NT2/D1 (cell line): ENCODE results near the gene NSUN6.

Experiments
- DNase-seq: peaks from one replicate; pipeline ENCODE4 v3.0.0-alpha.2; 2011; ENCODE audit warnings: low read depth, low spot score
- H3K27me3 ChIP-seq: 2 replicates; pipeline ENCODE4 v1.6.0; 2011; ENCODE audit warnings: mild to moderate bottlenecking; ENCODE audit not compliant: insufficient read length, insufficient read depth
- H3K36me3 ChIP-seq: 2 replicates; pipeline ENCODE4 v1.6.1; 2011; ENCODE audit warnings: mild to moderate bottlenecking, low read length, mixed read lengths; ENCODE audit not compliant: insufficient read depth, insufficient read length
- H3K4me1 ChIP-seq: 2 replicates; pipeline ENCODE4 v1.5.1; 2011; ENCODE audit not compliant: insufficient read depth, insufficient read length
- H3K4me3 ChIP-seq: 2 replicates; pipeline ENCODE4 v1.5.1; 2011; ENCODE audit warnings: low read depth; ENCODE audit not compliant: insufficient read length
- H3K9ac ChIP-seq: 2 replicates; pipeline ENCODE4 v1.6.0; 2011; ENCODE audit warnings: low read depth; ENCODE audit not compliant: insufficient read length
- H3K9me3 ChIP-seq: 2 replicates; pipeline ENCODE4 v1.5.1; 2011; ENCODE audit warnings: mild to moderate bottlenecking, low read length; ENCODE audit not compliant: insufficient read depth
- SUZ12 ChIP-seq: IDR thresholded peaks from 2 replicates; pipeline ENCODE4 v1.6.1; 2011; ENCODE audit not compliant: insufficient read length, insufficient read depth; ENCODE audit errors: extremely low read depth
- YY1 ChIP-seq: IDR thresholded peaks from 2 replicates; pipeline ENCODE4 v1.6.1; 2011; ENCODE audit not compliant: insufficient read length, insufficient read depth
- ZNF274 ChIP-seq: IDR thresholded peaks from 2 replicates; pipeline ENCODE4 v1.6.1; 2011; ENCODE audit warnings: mild to moderate bottlenecking, low read depth, low read length

The NSUN6 gene

DNA sequence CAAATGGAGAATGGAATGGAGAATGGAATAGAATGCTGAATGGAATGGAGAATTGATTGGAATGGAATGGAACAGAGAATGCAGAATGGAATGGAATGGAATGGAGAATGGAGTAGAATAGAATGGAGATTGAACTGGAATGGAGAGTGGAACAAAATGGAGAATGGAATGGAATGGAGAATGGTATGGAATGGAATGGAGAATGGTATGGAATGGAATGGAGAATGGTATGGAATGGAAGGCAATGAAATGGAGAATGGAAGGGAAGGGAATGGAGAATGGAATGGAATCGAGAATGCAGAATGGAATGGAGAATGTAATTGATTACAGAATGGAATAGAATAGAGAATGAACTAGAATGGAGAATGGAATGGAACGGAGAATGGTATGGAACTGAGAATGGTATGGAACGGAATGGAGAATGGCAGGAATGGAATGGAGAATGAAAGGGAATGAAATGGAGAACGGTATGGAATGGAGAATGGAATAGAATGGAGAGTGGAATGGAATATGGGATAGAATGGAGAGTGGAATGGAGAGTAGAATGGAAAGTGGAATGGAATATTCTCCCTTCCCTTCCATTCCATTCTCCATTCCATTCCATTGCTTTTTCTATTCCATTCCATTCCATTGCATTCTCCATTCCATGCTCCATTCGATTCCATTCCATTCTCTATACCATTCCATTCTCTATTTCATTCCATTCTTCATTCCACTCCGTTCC lies 88.2 kb downstream of the NSUN6 start:
- Histone ChIP-seq H3K4me1 (no peaks in the 10 kb centered on the region), H3K36me3 (no peaks in the 10 kb centered on the region), H3K27me3 (no peaks in the 10 kb centered on the region), H3K4me3 (no peak overlapping the region), H3K9me3 (peaks cover 76% of the 10 kb centered on the region), H3K9ac (no peak overlapping the region)
- no peak for DNase-seq
- no peak for TF ChIP-seq SUZ12
- no peak for TF ChIP-seq ZNF274
- TF ChIP-seq YY1: no peak

DNA sequence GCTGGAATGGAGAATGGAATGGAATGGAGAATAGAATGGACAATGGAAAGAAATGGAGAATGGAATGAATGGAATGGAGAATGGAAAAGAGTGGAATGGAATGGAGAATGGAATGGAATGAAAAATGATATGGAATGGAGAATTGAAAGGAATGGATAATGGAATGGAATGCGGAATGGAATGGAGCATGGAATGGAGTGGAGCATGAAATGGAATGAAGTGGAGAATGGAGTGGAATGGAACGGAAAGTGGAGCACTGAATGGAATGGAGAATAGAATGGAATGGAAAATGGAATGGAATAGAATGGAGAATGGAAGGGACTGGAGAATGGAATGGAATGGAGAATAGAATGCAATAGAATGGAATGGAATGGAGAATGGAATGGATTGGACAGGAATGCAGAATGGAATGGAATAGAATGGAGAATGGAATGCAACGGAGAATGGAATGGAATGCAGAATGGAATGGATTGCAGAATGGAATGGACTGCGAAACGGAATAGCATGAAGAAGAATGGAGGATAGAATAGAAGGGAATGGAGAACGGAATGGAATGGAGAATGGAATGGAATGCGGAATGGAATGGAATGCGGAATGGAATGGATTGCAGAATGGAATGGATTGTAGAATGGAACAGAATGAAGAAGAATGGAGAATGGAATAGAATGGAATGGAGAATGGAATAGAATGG lies 89.4 kb downstream of the NSUN6 start:
- Histone ChIP-seq H3K4me1 (no peaks in the 10 kb centered on the region), H3K4me3 (no peak overlapping the region), H3K9ac (no peak overlapping the region), H3K36me3 (no peaks in the 10 kb centered on the region), H3K9me3 (peaks cover 77% of the 10 kb centered on the region), H3K27me3 (no peaks in the 10 kb centered on the region)
- no peak for DNase-seq
- TF ChIP-seq YY1 (no peak), SUZ12 (no peak), ZNF274 (no peak)

- no peaks in the 10 kb centered on the region for H3K27me3 ChIP-seq
- no peak for DNase-seq
- no peak for TF ChIP-seq ZNF274
- no peak for TF ChIP-seq SUZ12
- TF ChIP-seq YY1: no peak
- no peaks in the 10 kb centered on the region for H3K4me1 ChIP-seq
- H3K4me3 ChIP-seq: no peak overlapping the region
- H3K36me3 ChIP-seq: no peaks in the 10 kb centered on the region
- no peak overlapping the region for H3K9ac ChIP-seq
- H3K9me3 ChIP-seq: peaks cover 90% of the 10 kb centered on the region
These were observed 93.4 kb downstream of the NSUN6 start for GRCh38 chr10:18557960-18558359.

DNA sequence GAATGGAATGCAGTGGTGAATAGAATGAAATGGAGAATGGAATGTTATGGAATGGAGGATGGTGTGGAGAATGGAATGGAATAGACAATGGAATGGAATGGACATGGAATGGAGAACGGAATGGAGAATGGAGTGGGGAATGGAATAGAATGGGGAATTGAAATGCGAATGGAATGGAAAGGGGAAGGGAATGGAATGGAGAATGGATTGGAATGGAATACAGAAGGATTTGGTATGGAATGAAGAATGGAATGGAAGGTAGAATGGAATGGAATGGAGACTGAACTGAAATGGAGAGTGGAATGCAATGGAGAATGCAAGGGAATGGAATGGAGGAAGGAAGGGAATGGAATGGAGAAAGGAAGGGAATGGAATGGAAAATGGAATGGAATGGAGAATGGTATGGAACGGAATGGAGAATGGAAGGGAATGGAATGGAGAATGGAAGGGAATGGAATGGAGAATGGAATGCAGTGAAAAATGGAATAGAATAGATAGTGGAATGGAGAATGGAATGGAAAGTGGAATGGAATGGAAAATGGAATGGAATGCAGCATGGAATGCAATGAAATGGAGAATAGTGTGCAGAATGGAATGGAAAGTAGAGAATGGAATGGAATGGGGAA lies 94.8 kb downstream of the NSUN6 start:
- DNase-seq: no peak
- Histone ChIP-seq H3K9me3 (peaks cover 84% of the 10 kb centered on the region), H3K27me3 (no peaks in the 10 kb centered on the region), H3K4me1 (no peaks in the 10 kb centered on the region), H3K36me3 (peaks cover under 1% of the 10 kb centered on the region), H3K4me3 (no peak overlapping the region), H3K9ac (no peak overlapping the region)
- TF ChIP-seq YY1: no peak
- TF ChIP-seq ZNF274: no peak
- TF ChIP-seq SUZ12: no peak

DNA sequence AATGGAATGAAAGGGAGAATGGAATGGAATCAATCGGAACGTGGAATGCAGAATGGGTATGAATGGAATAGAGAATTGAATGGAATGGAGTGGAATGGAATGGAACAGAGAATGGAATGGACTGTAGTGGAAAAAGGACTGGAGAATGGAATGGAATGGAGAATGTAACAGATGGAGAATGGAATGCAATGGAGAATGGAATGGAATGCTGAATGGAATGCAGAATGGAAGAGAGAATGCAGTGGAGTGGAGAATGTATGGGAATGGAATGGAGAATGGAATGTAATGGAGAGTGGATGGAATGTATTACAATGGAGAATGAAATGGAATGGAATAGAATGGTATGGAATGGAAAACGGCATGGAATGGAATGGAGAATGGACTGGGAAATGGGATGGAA lies 96.9 kb downstream of the NSUN6 start:
- TF ChIP-seq SUZ12: no peak
- TF ChIP-seq ZNF274: no peak
- no peak for TF ChIP-seq YY1
- peaks cover 4% of the 10 kb centered on the region for H3K36me3 ChIP-seq
- no peak for DNase-seq
- H3K4me3 ChIP-seq: no peak overlapping the region
- no peaks in the 10 kb centered on the region for H3K27me3 ChIP-seq
- H3K4me1 ChIP-seq: no peaks in the 10 kb centered on the region
- no peak overlapping the region for H3K9ac ChIP-seq
- peaks cover 70% of the 10 kb centered on the region for H3K9me3 ChIP-seq

- no peak for DNase-seq
- H3K9me3 ChIP-seq: peaks cover 40% of the 10 kb centered on the region
- no peak overlapping the region for H3K9ac ChIP-seq
- TF ChIP-seq SUZ12 (no peak), ZNF274 (no peak), YY1 (no peak)
- no peak overlapping the region for H3K4me3 ChIP-seq
- H3K4me1 ChIP-seq: no peaks in the 10 kb centered on the region
- no peaks in the 10 kb centered on the region for H3K27me3 ChIP-seq
- peaks cover 4% of the 10 kb centered on the region for H3K36me3 ChIP-seq
These were observed 99.9 kb downstream of the NSUN6 start for GRCh38 chr10:18551473-18551872.

GRCh38 chr10:18549105-18549504 lies 102.3 kb downstream of the NSUN6 start:
- no peaks in the 10 kb centered on the region for H3K27me3 ChIP-seq
- no peak overlapping the region for H3K4me3 ChIP-seq
- no peak for TF ChIP-seq SUZ12
- TF ChIP-seq ZNF274: no peak
- no peak for TF ChIP-seq YY1
- H3K4me1 ChIP-seq: no peaks in the 10 kb centered on the region
- H3K36me3 ChIP-seq: peaks cover 13% of the 10 kb centered on the region
- no peak overlapping the region for H3K9ac ChIP-seq
- no peak for DNase-seq
- H3K9me3 ChIP-seq: peaks cover 17% of the 10 kb centered on the region
